ENCODE measurements around the gene DRD2. TPM values are rescaled to one million over a fixed set of nuclear protein-coding genes. Genes with fewer than 3 reads are reported as not detected.

The DRD2 gene
- total RNA-seq, 1 donor from 2014 or later = not detected

DNA sequence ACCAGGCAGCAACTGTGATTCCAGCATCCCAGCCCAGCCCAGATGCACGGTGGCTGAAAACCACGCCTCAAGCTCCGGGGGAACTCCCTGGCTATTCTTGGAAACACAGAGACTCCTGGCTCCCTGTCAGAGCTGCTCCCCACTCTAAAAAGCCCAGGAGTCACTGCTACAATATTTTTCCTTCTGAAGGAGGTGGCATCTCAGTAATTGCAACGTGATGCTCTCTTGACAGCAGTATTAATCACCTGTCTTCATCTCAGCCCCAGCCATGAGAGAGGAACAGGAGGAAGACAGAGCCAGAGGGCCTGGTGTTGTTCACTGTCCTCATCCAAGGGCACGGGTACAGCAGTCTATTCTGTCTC is 26.9 kb downstream of the DRD2 start:
- H3K36me3 Mint-ChIP-seq (ENCODE audit: low read depth) = no peaks in the 10 kb centered on the region
- no peak overlapping the region for H3K27ac Mint-ChIP-seq (ENCODE audit: unreplicated experiment)
- TF ChIP-seq, protein P1, sequence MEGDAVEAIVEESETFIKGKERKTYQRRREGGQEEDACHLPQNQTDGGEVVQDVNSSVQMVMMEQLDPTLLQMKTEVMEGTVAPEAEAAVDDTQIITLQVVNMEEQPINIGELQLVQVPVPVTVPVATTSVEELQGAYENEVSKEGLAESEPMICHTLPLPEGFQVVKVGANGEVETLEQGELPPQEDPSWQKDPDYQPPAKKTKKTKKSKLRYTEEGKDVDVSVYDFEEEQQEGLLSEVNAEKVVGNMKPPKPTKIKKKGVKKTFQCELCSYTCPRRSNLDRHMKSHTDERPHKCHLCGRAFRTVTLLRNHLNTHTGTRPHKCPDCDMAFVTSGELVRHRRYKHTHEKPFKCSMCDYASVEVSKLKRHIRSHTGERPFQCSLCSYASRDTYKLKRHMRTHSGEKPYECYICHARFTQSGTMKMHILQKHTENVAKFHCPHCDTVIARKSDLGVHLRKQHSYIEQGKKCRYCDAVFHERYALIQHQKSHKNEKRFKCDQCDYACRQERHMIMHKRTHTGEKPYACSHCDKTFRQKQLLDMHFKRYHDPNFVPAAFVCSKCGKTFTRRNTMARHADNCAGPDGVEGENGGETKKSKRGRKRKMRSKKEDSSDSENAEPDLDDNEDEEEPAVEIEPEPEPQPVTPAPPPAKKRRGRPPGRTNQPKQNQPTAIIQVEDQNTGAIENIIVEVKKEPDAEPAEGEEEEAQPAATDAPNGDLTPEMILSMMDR (IDR thresholded peaks at IDR 0.05) = no peak
- DNase-seq (ENCODE audit: low spot score) = no peak
- H3K9me3 Mint-ChIP-seq (ENCODE audit: low read depth) = no peaks in the 10 kb centered on the region
- H3K4me3 Mint-ChIP-seq (ENCODE audit: unreplicated experiment) = no peak overlapping the region
- H3K4me1 Mint-ChIP-seq (ENCODE audit: low read depth) = no peaks in the 10 kb centered on the region
- peaks cover 42% of the 10 kb centered on the region for H3K27me3 Mint-ChIP-seq (ENCODE audit: low read depth)

DNA sequence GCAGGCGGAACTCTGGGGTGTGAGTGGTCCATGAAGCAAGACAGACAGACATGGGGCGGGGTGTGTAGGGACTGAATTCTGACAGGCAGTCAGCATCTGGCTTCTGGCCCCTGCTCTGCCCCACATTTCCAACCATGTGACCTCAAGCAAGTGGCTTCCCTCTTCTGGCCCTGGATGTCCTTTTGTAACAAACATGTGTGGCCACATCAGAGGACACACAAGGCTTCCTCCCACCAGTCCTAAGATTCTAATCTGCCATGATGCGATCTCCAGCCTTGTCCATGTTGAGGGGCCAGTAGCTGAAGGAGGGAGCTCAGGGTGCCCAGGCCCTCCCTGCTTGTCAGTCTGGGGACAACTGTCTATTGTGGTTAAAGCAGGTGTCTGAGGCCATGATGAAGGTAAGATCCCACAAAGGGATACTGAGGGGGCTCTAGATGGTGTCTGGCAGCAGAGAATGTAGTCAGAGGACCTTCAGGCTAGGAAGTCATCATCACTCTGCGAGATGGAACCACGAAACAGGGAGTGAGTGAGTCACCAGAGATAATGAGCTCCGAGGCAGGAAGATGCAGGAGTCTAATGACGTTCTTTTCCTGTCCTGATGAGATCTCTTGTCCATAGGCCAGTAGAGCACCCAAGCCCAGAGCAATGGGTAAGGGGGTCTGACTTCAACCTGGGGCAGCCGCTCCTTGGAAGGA is 27.4 kb downstream of the DRD2 start:
- TF ChIP-seq, protein P1 (IDR thresholded peaks at IDR 0.05) = no peak
- Mint-ChIP-seq H3K27me3 (ENCODE audit: low read depth) (peaks cover 45% of the 10 kb centered on the region), H3K27ac (ENCODE audit: unreplicated experiment) (no peak overlapping the region), H3K4me3 (ENCODE audit: unreplicated experiment) (no peak overlapping the region), H3K9me3 (ENCODE audit: low read depth) (no peaks in the 10 kb centered on the region), H3K36me3 (ENCODE audit: low read depth) (no peaks in the 10 kb centered on the region), H3K4me1 (ENCODE audit: low read depth) (no peaks in the 10 kb centered on the region)
- DNase-seq (ENCODE audit: low spot score) = no peak

DNA sequence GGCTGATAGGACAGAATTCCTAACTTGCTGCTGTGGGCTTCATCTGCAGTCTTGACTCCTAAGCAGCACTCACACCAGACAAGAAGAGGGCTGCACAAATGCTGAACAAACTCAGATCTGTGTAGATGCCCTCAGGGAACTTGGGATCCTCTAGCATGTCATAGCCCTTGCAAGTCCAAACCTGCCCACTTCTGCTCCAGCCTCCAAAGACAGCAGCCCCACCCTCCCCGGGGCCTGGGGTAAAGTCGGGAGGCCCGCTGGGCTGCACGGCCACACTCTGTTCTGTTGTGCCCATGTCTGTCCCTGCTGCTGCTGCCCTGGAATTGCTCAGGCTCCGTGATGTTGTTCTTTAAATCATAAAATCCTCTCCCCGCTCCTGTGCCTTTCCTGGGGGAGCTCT is 28.3 kb downstream of the DRD2 start:
- Mint-ChIP-seq H3K27ac (ENCODE audit: unreplicated experiment) (no peak overlapping the region), H3K9me3 (ENCODE audit: low read depth) (no peaks in the 10 kb centered on the region)

DNA sequence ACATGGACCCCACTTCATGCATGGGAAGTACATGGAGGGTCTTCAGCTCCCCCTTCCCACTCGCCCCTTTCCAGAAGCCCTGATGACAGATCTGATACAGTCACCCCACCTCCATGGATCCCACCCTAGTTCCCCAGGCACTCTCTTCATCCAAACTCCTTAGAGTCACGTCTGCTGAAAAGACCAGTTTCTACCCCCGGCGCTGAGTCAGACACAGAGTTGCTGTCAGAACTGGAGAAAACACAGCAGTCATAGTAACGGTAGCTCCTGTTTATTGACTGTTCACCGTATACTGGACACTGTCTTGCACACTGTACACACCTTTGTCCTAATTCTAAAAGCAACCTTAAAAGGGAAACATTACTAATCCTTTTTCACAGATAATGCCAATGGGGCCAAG is 29.1 kb downstream of the DRD2 start:
- H3K36me3 Mint-ChIP-seq (ENCODE audit: low read depth) = no peaks in the 10 kb centered on the region
- H3K9me3 Mint-ChIP-seq (ENCODE audit: low read depth) = no peaks in the 10 kb centered on the region
- H3K4me3 Mint-ChIP-seq (ENCODE audit: unreplicated experiment) = no peak overlapping the region

More for the DNA sequence above, 28.3 kb downstream of the DRD2 start:
- Mint-ChIP-seq H3K27me3 (ENCODE audit: low read depth) (peaks cover 52% of the 10 kb centered on the region), H3K4me3 (ENCODE audit: unreplicated experiment) (no peak overlapping the region), H3K4me1 (ENCODE audit: low read depth) (no peaks in the 10 kb centered on the region), H3K36me3 (ENCODE audit: low read depth) (no peaks in the 10 kb centered on the region)
- TF ChIP-seq, protein P1 (IDR thresholded peaks at IDR 0.05) = no peak
- no peak for DNase-seq (ENCODE audit: low spot score)

DNA sequence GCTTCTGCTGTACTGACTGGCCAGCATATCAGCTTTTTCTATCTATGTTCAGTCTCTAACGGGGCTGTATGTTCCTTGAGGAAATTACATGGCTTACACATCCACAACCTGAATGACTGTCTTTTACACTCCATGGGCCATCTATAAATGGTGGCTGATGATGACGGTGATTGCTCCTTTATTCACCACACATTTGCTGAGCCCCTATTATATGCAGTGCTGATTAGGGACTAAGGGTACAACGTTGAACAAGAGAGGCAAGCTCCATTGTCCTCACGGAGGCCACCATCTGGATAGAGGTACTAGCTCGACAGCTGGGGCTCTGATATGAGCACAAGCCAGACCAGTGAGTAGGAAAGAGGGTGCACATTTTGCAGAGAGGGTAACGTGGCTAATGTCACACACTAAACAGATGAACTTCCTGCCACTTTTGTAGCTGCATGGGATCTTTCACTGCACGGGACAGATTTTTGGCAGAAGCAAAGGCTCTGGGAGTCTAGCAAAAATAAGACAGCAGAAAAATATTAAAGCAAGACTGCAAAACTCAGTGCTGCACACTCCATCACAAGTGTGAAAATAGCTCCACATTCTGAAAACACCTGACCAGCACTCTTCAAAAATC is 30.6 kb downstream of the DRD2 start:
- Mint-ChIP-seq H3K36me3 (ENCODE audit: low read depth) (no peaks in the 10 kb centered on the region), H3K27me3 (ENCODE audit: low read depth) (peaks cover 54% of the 10 kb centered on the region), H3K4me3 (ENCODE audit: unreplicated experiment) (no peak overlapping the region), H3K9me3 (ENCODE audit: low read depth) (no peaks in the 10 kb centered on the region), H3K27ac (ENCODE audit: unreplicated experiment) (no peak overlapping the region), H3K4me1 (ENCODE audit: low read depth) (no peaks in the 10 kb centered on the region)
- TF ChIP-seq, protein P1 (IDR thresholded peaks at IDR 0.05) = no peak
- DNase-seq (ENCODE audit: low spot score) = no peak

More for the DNA sequence above, 29.1 kb downstream of the DRD2 start:
- DNase-seq (ENCODE audit: low spot score) = no peak
- H3K27me3 Mint-ChIP-seq (ENCODE audit: low read depth) = peaks cover 53% of the 10 kb centered on the region
- TF ChIP-seq, protein P1 (IDR thresholded peaks at IDR 0.05) = no peak
- no peaks in the 10 kb centered on the region for H3K4me1 Mint-ChIP-seq (ENCODE audit: low read depth)
- H3K27ac Mint-ChIP-seq (ENCODE audit: unreplicated experiment) = no peak overlapping the region
